Mesendoderm (in vitro differentiated cells): ENCODE data around the gene CHCT1.
"Not testable (repeated sequence)": the region's sequence is repeated elsewhere in the genome, so short reads cannot be mapped to it uniquely, and the experiment has no call there.

ENCODE experiments used
- DNase-seq: peaks from one replicate; pipeline ENCODE4 v3.0.0; 2013
- H2AK5ac ChIP-seq: 2 replicates; pipeline ENCODE4 v1.6.1; 2013; ENCODE audit warnings: low read length, inconsistent platforms
- H2BK120ac ChIP-seq: 2 replicates; pipeline ENCODE4 v1.6.1; 2013; ENCODE audit warnings: low read depth, mild to moderate bottlenecking, low read length, moderate library complexity, mixed read lengths
- H2BK15ac ChIP-seq: replicated peaks from 2 replicates; pipeline ENCODE4 v1.6.1; 2013; ENCODE audit warnings: low read depth, mild to moderate bottlenecking, moderate library complexity
- H2BK5ac ChIP-seq: 2 replicates; pipeline ENCODE4 v1.6.1; 2013; ENCODE audit warnings: low read length, inconsistent platforms
- H3K18ac ChIP-seq: 2 replicates; pipeline ENCODE4 v1.6.1; 2013; ENCODE audit warnings: mild to moderate bottlenecking, low read length, mixed read lengths
- H3K23ac ChIP-seq: one replicate; pipeline ENCODE4 v1.6.1; 2013; ENCODE audit warnings: low read length
- H3K27ac ChIP-seq: 2 replicates; pipeline ENCODE4 v1.5.1; 2013; ENCODE audit warnings: low read depth, mild to moderate bottlenecking, inconsistent platforms, low read length, moderate library complexity
- H3K27me3 ChIP-seq: 2 replicates; pipeline ENCODE4 v1.6.1; 2013; ENCODE audit warnings: low read length, control low read depth, mild to moderate bottlenecking, inconsistent platforms; ENCODE audit not compliant: insufficient read depth, poor library complexity
- H3K36me3 ChIP-seq: 2 replicates; pipeline ENCODE4 v1.6.1; 2013; ENCODE audit warnings: low read length, inconsistent platforms; ENCODE audit not compliant: control insufficient read depth, insufficient read depth
- H3K4ac ChIP-seq: one replicate; pipeline ENCODE4 v1.6.1; 2013; ENCODE audit warnings: low read depth, mild to moderate bottlenecking, low read length, moderate library complexity
- H3K4me1 ChIP-seq: 2 replicates; pipeline ENCODE4 v1.6.1; 2013; ENCODE audit warnings: low read depth, low read length, inconsistent platforms; ENCODE audit not compliant: control insufficient read depth
- H3K4me2 ChIP-seq: 2 replicates; pipeline ENCODE4 v1.6.1; 2013; ENCODE audit warnings: low read length
- H3K4me3 ChIP-seq: 2 replicates; pipeline ENCODE4 v1.5.1; 2013; ENCODE audit warnings: mild to moderate bottlenecking, low read length
- H3K56ac ChIP-seq: one replicate; pipeline ENCODE4 v1.6.1; 2013; ENCODE audit warnings: low read length
- H3K79me1 ChIP-seq: 2 replicates; pipeline ENCODE4 v1.6.1; 2013; ENCODE audit warnings: low read length, inconsistent platforms
- H3K79me2 ChIP-seq: 2 replicates; pipeline ENCODE4 v1.6.1; 2013; ENCODE audit warnings: mild to moderate bottlenecking, low read length; ENCODE audit not compliant: control insufficient read depth, insufficient read depth
- H3K9ac ChIP-seq: 2 replicates; pipeline ENCODE4 v1.6.1; 2013; ENCODE audit warnings: low read length, inconsistent platforms
- H4K5ac ChIP-seq: one replicate; pipeline ENCODE4 v1.6.1; 2013; ENCODE audit warnings: low read length
- H4K8ac ChIP-seq: one replicate; pipeline ENCODE4 v1.6.1; 2013; ENCODE audit warnings: low read depth, mild to moderate bottlenecking, control low read depth, low read length, moderate library complexity
- WGBS: extraction: QIAGEN DNeasy Blood & Tissue Kit; methylation state at CpG from one replicate; pipeline ENCODE4 v1.1.7; 2013; ENCODE audit warnings: low lambda C conversion rate, missing lambda C conversion rate; ENCODE audit not compliant: insufficient coverage; ENCODE audit errors: extremely low coverage; 5-methylcytosine and 5-hydroxymethylcytosine counted together

CHCT1 gene

DNA sequence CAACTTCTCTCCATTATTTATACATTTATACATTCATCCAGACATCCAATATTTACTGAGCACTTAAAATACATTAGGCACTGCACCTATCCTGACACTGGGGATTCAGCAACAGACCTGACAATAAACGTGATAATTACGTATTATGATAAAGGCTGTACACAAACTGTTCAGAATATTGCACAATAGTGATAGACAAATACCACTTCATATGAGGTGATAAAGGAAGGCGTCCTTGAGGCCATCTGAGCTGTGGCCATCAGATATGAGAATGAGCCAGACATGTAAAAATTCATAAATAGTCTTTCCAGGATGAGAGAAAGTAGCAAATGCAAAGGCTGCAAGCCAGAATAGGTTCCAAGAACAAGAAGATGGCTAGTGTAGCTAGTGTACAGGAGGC lies 38.9 kb upstream of the CHCT1 start:
- Histone ChIP-seq H3K4me3 (no peak overlapping the region), H2BK15ac (peak overlapping the region; percentile 57), H3K79me1 (peaks cover 6% of the 10 kb centered on the region), H3K9ac (no peak overlapping the region), H4K8ac (no peak overlapping the region), H3K36me3 (no peaks in the 10 kb centered on the region), H4K5ac (no peak overlapping the region), H3K23ac (no peak overlapping the region), H3K27me3 (no peaks in the 10 kb centered on the region), H3K4me1 (peaks cover 3% of the 10 kb centered on the region), H3K4ac (no peak overlapping the region), H3K79me2 (peaks cover 30% of the 10 kb centered on the region), H3K18ac (no peak overlapping the region), H2BK120ac (no peak overlapping the region), H2BK5ac (no peak overlapping the region), H3K4me2 (no peak overlapping the region), H3K56ac (no peak overlapping the region), H2AK5ac (no peak overlapping the region), H3K27ac (no peak overlapping the region)
- no CpG with 5 or more reads among the region's 3 CpGs for WGBS
- no peak for DNase-seq

DNA sequence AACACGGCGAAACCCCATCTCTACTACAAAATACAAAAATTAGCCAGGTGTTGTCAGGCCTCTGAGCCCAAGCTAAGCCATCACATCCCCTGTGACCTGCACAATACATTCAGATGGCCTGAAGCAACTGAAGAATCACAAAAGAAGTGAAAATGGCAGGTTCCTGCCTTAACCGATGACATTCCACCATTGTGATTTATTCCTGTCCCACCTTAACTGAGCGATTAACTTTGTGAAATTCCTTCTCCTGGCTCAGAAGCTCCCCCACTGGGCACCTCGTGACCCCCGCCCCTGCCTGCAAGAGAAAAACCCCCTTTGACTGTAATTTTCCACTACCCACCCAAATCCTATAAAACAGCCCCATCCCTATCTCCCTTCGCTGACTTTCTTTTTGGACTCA lies 37.4 kb upstream of the CHCT1 start:
- H3K36me3 ChIP-seq, H2AK5ac ChIP-seq, H2BK15ac ChIP-seq, H3K9ac ChIP-seq, H2BK120ac ChIP-seq, H3K4ac ChIP-seq, H4K8ac ChIP-seq, H3K4me3 ChIP-seq, H4K5ac ChIP-seq, H3K4me1 ChIP-seq, H3K27me3 ChIP-seq, H2BK5ac ChIP-seq, H3K79me1 ChIP-seq, H3K23ac ChIP-seq, H3K4me2 ChIP-seq: not testable (repeated sequence)
- Histone ChIP-seq H3K56ac (peak overlapping the region; percentile 73), H3K18ac (peak overlapping the region; percentile 41), H3K79me2 (peaks cover 31% of the 10 kb centered on the region), H3K27ac (peak overlapping the region; percentile 70)
- no CpG with 5 or more reads among the region's 7 CpGs for WGBS
- DNase-seq = peak; percentile 84

DNA sequence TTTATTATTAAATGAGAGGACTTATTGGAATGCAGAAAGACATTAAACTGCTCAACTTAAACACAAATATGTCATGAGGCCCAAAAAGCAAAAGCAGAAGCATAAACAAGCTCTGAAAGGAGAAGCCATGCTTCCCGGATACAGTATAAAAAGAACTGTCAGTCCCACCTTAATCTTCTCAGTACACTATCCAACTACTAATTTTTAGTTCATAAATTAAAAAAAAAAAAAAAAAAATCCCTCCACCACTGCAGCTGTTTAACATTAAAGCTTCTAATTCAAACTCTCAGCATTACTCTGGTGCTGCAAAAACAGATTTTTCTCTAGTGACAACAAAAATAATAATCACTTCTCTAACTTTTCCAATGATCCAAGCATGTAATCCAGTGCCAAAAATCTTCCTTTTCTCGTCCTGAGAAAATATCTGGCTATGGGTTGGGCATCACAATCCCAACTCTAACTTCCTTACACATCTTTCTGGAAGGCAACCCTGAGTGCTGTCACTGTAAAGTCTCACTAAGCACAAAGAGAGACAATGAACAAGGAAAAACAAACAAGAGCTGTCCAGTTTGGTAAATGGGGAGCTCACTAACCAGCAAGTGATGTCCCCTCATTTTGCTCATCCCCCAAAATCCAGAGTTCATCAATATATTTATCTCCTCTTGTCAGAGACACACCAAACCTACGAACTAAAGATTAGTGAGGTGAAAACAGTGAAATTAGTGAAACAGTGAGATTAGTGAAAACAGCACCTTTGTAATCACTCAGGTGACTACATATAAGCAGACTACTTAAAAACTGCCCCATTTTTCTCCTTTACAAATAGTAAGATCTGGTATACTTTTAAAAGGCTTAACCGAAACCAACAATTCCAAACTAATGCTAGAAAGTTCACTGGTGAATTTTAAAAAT lies 35.9 kb upstream of the CHCT1 start:
- Histone ChIP-seq H4K8ac (no peak overlapping the region), H3K79me1 (peaks cover 11% of the 10 kb centered on the region), H3K27me3 (no peaks in the 10 kb centered on the region), H3K4me3 (no peak overlapping the region), H3K4ac (no peak overlapping the region), H3K27ac (no peak overlapping the region), H2BK120ac (no peak overlapping the region), H2BK15ac (no peak overlapping the region), H4K5ac (no peak overlapping the region), H2AK5ac (no peak overlapping the region), H3K79me2 (peaks cover 44% of the 10 kb centered on the region), H3K56ac (peak overlapping the region; percentile 25), H3K4me2 (no peak overlapping the region), H3K9ac (peak overlapping the region; percentile 12), H3K18ac (no peak overlapping the region), H2BK5ac (no peak overlapping the region), H3K4me1 (peaks cover 3% of the 10 kb centered on the region), H3K36me3 (no peaks in the 10 kb centered on the region), H3K23ac (no peak overlapping the region)
- DNase-seq = no peak
- WGBS = no CpG with 5 or more reads among the region's 4 CpGs

DNA sequence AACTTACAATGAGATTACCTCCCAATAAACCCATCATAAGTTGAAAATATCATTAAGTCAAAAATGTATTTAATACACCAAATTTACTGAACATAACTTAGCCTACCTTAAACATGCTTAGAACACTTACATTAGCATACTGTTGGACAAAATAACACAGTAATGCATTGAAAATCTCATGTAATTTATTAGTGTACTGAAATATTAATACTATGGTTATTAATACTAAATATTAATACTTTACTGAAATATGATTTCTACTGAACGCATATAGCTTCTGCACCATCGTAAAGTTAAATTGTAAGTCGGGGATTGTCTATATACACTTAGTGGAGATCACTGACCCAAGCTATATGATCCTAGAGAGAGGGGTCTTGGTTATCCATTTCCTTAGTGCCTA lies 34.6 kb upstream of the CHCT1 start:
- Histone ChIP-seq H3K27ac (no peak overlapping the region), H3K4me2 (no peak overlapping the region), H3K79me2 (peaks cover 40% of the 10 kb centered on the region), H3K4ac (no peak overlapping the region), H2AK5ac (no peak overlapping the region), H3K79me1 (peaks cover 9% of the 10 kb centered on the region), H2BK120ac (no peak overlapping the region), H3K4me3 (no peak overlapping the region), H3K9ac (no peak overlapping the region), H3K18ac (no peak overlapping the region), H3K4me1 (peaks cover 3% of the 10 kb centered on the region), H3K56ac (no peak overlapping the region), H2BK15ac (no peak overlapping the region), H4K8ac (no peak overlapping the region), H3K23ac (no peak overlapping the region), H3K27me3 (no peaks in the 10 kb centered on the region), H3K36me3 (no peaks in the 10 kb centered on the region), H4K5ac (no peak overlapping the region), H2BK5ac (no peak overlapping the region)
- no peak for DNase-seq
- no CpG with 5 or more reads among the region's 3 CpGs for WGBS

DNA sequence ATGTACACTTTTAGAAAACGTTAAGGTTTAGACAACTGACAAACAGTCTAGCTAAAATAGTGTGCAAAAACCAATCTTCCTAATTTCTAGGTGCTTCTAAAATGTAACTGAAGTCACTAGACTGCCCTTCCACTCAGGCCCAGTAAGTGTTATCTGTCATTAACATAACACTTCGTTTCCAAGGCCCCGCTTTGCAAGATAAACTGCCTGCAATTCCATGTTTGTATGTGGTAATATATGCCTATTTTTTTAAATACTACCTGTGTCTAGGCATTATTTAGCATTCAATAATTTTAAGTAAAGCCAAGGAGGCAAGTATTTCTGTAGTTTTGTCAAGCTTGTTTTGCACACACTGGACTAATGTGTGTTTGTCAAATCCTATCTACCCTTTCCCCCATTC lies 33.5 kb upstream of the CHCT1 start:
- H3K56ac ChIP-seq = no peak overlapping the region
- WGBS = no CpG with 5 or more reads among the region's 3 CpGs
- H3K27ac ChIP-seq = no peak overlapping the region
- no peaks in the 10 kb centered on the region for H3K36me3 ChIP-seq
- DNase-seq = peak; percentile 47
- H3K18ac ChIP-seq = no peak overlapping the region
- no peak overlapping the region for H2AK5ac ChIP-seq
- H3K79me1 ChIP-seq = peaks cover 5% of the 10 kb centered on the region
- no peak overlapping the region for H3K4ac ChIP-seq
- H4K5ac ChIP-seq = no peak overlapping the region
- H3K4me2 ChIP-seq = no peak overlapping the region
- no peak overlapping the region for H3K23ac ChIP-seq
- no peak overlapping the region for H3K9ac ChIP-seq
- peaks cover 32% of the 10 kb centered on the region for H3K79me2 ChIP-seq
- H3K4me3 ChIP-seq = no peak overlapping the region
- H4K8ac ChIP-seq = no peak overlapping the region
- H2BK5ac ChIP-seq = no peak overlapping the region
- H2BK15ac ChIP-seq = no peak overlapping the region
- H3K4me1 ChIP-seq = peaks cover 5% of the 10 kb centered on the region
- H3K27me3 ChIP-seq = no peaks in the 10 kb centered on the region
- H2BK120ac ChIP-seq = no peak overlapping the region

DNA sequence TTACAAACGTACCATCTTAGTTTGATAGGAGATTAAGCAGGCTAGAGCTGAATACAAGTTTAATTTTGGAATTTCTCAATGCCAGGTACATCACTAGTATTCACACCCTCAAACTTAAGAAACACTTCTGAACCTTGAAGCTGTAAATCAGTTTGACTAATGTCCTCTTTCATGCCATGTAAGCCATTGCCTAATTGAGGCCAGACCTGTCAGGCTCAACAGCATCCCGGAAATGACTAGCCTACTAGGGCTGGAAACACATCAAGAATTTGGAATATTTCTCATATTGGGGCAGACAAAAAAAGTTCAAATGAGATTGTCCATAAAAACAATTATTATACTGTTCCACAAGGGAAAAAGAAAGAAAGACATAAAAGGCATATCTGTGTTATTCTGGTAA lies 32.1 kb upstream of the CHCT1 start:
- no CpG with 5 or more reads among the region's 2 CpGs for WGBS
- peaks cover 5% of the 10 kb centered on the region for H3K79me1 ChIP-seq
- no peak overlapping the region for H4K8ac ChIP-seq
- peaks cover 5% of the 10 kb centered on the region for H3K4me1 ChIP-seq
- H3K9ac ChIP-seq = no peak overlapping the region
- no peak overlapping the region for H3K4ac ChIP-seq
- no peaks in the 10 kb centered on the region for H3K27me3 ChIP-seq
- no peak overlapping the region for H3K56ac ChIP-seq
- H3K79me2 ChIP-seq = peaks cover 26% of the 10 kb centered on the region
- DNase-seq = no peak
- H3K18ac ChIP-seq = no peak overlapping the region
- no peak overlapping the region for H2BK120ac ChIP-seq
- H3K4me3 ChIP-seq = no peak overlapping the region
- no peak overlapping the region for H4K5ac ChIP-seq
- H3K36me3 ChIP-seq = no peaks in the 10 kb centered on the region
- no peak overlapping the region for H2BK15ac ChIP-seq
- no peak overlapping the region for H2BK5ac ChIP-seq
- no peak overlapping the region for H3K27ac ChIP-seq
- no peak overlapping the region for H2AK5ac ChIP-seq
- H3K4me2 ChIP-seq = no peak overlapping the region
- no peak overlapping the region for H3K23ac ChIP-seq
